HG03457 (cell line): ENCODE measurements around the gene NUBPL.
"Not testable (repeated sequence)": the region's sequence is repeated elsewhere in the genome, so short reads cannot be mapped to it uniquely, and the experiment has no call there.

Source experiments
- ATAC-seq: cut with Tn5 transposase; IDR thresholded peaks from one replicate; pipeline ENCODE4 v1.9.1; 2021; ENCODE audit warnings: moderate number of reproducible peaks; ENCODE audit not compliant: unreplicated experiment

Gene NUBPL

GRCh38 chr14:31672709-31673108 is 111.5 kb downstream of the NUBPL start:
- ATAC-seq, result no peak

DNA sequence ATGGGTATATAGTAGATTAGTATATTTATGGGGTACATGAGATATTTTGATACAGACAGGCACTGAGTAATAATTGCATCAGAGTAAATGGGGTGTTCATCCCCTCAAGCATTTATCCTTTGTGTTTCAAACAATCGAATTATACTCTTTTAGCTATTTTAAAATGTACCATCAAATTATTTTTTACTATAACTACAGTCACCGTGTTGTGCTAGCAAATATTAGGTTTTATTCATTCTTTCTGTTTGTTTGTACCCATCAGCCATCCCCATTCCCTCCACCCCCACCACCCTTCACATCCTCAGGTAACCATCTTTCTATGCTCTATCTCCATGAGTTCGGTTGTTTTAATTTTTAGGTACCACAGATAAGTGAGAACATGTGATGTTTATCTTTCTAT is 115.8 kb downstream of the NUBPL start:
- no peak for ATAC-seq

DNA sequence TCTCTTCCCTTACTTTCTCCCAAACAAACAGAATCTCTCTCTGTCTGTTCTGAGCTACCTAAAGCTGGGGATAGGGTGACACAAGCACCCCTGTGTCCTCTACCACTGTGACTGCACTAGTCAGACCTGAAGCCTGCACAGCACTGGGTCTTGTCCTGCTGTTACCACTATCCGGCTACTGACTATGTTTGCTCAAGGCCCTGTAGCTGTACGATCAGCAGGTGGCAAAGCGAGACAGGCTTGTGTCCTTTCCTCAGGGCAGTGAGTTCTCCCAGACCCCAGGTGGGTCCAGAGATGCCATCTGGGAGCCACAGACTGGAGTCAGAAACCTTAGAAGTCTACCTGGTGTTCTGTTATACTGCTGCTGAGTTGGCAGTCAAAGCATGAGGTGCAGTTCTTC is 116.4 kb downstream of the NUBPL start:
- no peak for ATAC-seq

- ATAC-seq, result no peak
These were observed 117.4 kb downstream of the NUBPL start for GRCh38 chr14:31678421-31679249.

DNA sequence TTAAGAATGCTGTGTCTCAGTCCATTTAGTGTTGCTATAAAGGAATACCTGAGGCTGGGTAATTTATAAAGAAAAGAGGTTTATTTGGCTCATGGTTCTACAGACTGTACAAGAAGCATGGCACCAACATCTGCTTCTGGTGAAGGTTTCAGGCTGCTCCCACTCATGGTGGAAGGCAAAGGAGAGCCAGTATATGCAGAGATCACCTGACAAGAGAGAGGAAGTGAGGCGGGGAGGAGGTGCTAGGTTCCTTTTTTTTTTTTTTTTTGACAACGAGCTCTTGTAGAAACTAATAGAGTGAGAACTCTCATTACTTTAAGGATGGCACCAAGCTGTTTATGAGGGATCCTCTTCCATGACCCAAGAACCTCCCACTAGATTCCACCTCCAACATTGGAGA is 121.6 kb downstream of the NUBPL start:
- ATAC-seq, result no peak

DNA sequence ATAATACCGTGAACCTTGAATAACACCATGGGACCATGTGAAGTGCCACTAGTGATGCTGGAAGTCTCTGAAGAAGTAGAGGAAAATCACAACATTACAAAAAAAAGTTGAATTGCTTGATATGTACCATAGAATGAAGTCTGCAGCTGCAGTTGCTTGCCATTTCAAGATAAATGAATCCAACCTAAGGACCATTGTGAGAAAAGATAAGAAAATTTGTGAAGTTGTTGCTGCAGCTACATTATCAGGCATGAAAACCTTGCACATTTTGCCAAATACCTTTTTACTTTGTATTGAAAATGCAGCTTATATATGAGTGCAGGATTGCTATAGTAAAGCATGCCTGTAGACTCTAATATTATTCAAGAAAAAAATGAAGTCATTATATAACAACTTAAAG is 126.5 kb downstream of the NUBPL start:
- no peak for ATAC-seq

DNA sequence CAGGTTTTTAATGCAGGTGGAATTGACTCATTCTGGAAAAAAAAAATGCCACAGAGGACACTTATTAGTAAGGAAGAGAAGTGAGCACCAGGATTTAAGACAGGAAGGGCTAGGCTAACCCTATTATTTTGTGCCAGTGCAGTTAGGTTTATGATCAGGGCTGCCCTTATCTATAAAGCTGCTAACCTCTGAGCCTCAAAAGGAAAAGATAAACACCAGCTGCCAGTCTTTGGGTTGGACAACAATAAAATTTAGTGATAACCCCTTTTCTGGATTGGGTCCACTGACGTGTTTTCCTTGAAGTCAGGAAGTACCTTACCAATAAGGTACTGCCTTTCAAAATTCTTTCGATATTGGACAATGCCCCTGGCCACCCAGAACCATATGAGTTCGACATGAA is 128.9 kb downstream of the NUBPL start:
- ATAC-seq, result no peak

GRCh38 chr14:31692376-31692781 is 131.2 kb downstream of the NUBPL start:
- no peak for ATAC-seq

DNA sequence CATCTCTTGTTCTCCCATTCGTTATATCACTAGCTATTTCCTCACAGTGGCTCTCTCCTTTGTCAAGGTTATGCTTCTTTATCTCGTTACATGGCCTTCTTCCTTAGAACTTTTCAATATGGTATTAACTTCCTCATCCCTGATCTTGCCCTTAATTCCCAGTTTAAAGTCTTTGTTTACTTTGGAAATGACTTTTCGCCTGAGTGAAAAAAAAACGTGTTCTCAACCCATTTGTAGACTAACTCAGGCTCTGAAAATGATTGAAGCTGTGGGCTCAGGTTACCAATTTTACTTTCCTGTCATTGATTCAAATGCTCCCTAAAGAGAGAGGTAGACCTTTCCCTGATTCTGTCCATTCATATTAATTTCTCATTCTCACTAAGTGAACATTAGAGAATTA is 135.2 kb downstream of the NUBPL start:
- ATAC-seq, result no peak

GRCh38 chr14:31699809-31700208 is 138.6 kb downstream of the NUBPL start:
- ATAC-seq, result no peak

DNA sequence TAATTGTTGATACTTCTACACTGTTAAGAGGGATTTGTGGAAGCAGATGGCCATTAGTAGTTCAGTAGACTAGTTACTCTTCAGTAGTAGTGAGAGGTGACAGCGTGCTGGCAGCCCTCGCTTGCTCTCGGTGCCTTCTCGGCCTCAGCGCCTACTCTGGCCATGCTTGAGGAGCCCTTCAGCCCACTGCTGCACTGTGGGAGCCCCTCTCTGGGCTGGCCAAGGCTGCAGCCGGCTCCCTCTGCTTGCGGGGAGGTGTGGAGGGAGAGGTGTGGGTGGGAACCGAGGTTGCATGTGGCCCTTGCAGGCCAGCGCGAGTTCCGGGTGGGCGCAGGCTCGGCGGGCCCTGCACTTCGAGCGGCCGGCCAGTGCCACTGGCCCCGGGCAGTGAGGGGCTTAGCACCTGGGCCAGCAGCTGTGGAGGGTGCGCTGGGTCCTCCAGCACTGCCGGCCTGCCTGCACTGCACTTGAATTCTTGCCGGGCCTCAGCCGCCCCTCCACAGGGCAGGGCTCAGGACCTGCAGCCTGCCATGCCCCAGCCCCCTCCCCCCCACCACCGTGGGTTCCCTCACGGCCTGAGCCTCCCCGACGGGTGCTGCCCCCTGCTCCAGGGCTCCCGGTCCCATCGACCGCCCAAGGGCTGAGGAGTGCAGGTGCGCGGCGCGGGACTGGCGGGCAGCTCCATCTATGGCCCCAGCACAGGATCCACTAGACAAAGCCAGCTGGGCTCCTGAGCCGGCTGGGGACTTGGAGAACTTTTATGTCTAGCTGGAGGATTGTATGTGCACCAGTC is 139.3 kb downstream of the NUBPL start:
- no peak for ATAC-seq

DNA sequence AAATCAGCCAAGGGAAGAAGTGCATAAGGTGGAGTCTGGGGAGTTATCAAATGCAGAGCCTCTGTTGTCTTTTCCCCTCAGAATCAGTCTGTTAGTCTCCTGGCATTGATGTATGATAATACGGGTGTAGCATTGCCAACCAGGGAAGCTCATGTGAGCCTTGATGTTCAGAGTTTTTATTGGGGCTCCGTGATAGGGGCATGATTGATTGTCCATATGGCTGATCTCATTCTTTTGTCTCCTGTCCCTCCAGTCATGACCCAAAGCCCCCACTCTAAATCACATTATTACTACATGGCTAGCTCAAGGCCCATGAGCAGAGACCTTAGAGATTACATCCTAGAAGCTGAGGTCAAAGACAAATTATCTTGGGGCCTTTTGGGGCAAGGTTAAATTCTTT is 140.9 kb downstream of the NUBPL start:
- no peak for ATAC-seq

DNA sequence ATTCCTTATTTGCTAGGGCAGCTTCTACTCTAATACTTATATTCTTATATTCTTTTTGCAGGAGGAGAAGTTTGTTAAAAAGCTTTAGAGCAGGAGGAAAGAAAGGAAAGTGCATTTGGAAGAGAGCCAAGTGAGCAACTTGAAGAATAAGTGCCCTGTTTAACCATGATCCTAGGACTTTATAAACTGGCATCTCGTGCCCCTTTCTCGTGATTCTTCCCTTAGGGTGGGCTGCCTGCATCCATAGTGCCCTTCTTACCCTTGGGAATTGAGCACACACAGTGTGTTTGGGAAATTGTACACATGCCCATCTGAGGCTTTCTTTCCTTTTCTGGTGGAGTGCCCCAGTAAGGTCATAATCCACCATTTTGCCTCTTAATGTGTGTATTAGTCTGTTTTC is 141.9 kb downstream of the NUBPL start:
- ATAC-seq, result no peak

GRCh38 chr14:31705731-31706130 is 144.5 kb downstream of the NUBPL start:
- no peak for ATAC-seq

DNA sequence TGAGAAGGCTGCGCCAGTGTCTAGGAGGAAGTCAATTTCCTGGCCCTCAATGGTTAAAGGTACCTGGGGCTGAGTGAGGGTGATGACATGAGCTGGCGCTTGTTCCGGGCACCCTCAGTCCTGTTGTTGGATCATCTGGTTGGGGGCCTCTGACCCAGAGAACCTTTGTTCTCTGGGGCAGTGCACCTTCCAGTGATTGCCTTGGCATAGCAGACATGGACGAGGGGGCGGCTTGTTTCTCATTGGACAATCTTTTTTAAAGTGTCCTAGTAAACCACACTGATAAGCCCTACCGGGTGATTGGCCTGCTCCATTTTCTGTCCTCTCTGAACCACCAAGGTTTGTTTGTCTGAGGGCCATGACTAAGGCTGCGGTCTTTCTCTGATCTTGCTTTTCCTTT is 147.5 kb downstream of the NUBPL start:
- not testable (repeated sequence) for ATAC-seq

DNA sequence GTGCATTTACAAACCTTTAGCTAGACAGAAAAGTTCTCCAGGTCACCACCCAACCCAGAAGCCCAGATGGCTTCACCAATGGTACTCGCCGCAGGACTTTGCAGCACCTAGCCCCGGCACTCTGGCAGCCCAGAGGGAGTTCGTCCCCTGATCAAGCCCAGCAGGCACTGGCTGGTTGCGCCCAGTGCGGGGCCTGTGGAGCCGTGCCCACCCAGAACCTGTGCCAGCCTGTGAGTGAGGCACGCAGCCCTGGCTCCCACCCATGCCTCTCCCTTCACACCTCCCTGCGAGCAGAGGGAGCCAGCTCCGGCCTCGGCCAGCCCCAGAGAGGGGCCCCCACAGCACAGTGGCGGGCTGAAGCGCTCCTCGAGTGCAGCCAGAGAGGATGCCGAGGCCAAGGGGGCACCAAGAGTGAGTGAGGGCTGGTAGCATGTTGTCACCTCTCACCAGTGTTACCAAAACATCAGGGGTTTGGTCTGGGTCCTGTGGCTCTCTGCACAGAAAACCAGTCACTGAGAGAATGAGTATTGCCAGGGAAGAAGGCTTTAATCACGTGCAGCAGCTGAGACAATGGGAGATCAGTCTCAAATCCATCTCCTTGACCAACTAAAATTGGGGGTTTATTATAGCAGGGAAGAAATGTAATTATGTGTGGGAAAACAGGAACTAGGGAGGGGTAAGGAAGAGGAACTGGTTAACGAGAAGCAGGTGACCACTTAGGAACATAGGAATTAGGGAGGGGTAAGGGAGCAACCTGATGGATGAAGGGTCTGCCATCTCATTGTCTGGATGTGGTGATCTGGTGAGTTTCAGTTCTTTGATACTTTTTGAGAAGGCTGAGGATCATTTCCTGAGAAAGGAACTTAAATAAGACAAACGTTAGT is 151.3 kb downstream of the NUBPL start:
- no peak for ATAC-seq

DNA sequence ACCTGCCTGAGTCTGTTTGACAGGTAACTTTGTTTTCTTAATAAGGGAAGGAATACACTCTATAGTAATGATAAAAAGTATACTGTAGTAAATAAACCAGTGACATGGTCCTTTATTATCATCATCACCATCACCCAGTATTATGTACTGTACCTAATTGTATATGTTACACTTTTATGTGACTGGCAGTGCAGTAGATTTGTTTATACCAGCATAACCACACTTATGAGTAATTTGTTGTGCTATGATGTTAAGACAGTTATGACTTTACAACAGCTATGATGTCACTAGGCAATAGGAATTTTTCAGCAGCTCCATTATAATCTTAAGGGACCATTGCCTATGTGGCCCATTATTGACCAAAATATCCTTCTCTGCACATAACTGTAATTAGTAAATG is 155.0 kb downstream of the NUBPL start:
- no peak for ATAC-seq

DNA sequence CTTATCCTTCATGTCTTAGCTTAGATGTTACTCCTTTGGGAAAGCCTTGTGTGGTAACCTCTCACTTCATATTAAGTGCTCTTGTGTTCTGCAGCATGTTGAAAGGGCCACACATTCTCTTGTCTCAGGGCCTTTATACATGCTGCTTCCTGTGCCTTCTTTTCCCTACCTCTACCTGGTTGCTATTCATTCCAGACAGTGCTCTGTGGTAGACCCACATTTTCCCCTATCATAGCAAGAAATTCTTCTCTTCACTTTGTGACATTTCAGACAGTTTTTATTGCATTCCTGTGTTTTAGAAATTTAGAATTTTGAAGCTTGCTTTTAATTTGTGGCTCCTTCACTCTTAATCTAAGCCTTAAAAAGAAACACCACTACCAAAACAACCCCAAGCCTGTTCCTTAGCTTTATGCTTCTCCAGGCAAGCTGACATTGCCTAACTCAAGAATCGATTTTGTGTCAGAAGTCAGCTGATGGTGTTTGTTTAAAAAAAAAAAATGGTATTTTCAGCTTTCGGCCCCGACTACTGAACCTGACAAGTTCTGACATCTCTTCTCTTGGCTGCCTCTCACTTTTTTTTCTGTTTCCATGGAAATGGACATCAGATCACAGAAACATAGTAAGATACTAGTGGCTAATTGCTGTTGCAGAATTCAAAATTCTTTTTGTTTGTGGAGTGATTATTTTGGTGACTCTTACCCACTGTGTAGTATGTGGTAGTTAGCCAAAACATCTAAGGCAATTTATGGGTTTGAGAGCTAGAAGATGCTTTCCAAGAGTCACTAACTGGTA is 156.3 kb downstream of the NUBPL start:
- ATAC-seq, result no peak

DNA sequence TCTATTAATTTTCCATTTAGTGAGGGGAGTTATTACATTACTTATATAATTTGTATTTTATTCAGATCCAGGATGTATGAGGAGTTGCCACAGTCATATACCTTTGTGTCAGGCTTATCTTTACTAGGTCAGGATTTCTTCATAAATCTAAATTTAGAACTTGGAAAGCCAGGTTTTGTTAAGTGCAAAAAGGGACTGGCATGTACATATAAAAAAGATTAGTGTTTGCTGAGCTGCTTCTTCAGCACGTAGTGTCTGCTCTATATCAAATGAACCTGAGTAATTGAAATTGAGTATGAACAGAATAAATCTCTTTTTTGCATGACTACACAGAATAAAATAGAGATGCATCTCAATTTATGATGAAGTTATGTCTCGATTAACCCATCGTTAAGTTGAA is 157.4 kb downstream of the NUBPL start:
- ATAC-seq, result no peak

- ATAC-seq, result no peak
These were observed 157.8 kb downstream of the NUBPL start for GRCh38 chr14:31718985-31719384.

DNA sequence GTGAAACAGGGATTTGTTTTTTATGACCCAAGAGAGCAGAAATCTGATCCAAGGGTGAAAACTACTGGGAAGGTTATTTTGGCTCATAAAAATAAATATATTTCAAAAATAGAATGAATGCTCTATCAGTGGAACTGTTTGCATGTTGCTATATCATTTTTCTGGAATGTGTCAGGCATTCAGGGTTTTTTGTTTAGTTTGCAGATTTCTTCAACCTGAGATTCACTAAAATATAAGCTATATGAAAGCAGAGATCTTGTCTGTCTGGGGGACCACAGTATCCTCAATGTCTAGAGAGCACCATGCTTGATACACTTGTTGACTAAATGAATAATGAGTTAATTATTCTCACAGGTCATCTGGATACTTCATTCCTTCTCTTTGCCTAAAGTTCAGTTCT is 165.1 kb downstream of the NUBPL start:
- no peak for ATAC-seq
